NCI-H1092 (cell line): Measurements from ENCODE around the gene HIP1R.

Source experiments
- DNase-seq: peaks from one replicate; lab custom pipeline; 2025; lab: John Stamatoyannopoulos, UW

HIP1R gene

DNA sequence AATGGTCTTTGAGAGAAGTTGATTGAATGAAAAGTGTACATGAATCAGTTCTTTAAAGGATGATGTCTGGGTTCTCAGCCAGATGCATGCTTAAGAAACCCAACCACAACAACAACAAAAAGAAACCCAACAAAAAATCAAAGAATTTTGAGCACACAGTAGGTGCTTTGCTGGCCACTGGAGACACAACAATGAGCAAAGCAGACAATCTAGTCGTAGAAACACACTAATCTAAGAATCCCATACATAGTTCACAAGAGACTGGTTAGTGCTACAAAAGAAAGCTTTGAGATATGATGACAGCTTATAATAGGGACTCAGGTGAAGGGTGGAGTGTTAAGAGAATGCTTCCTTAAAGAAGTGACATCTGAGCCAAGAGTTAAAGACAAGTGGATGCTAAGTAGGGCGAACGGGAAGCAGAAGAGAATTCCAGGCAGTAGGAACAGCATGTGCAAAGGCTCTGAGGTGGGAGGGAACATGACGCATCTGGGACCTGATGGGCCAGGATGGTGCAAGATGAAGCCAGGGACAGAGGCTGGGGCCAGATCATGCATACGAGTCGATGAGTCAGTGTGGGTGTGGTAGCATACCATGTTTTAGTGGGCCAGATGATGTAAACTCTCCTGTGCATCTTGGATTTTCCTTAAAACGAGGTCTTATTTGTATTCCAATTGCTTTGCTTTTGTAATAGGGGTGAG is 4.6 kb upstream of the HIP1R start:
- no peak for DNase-seq

DNA sequence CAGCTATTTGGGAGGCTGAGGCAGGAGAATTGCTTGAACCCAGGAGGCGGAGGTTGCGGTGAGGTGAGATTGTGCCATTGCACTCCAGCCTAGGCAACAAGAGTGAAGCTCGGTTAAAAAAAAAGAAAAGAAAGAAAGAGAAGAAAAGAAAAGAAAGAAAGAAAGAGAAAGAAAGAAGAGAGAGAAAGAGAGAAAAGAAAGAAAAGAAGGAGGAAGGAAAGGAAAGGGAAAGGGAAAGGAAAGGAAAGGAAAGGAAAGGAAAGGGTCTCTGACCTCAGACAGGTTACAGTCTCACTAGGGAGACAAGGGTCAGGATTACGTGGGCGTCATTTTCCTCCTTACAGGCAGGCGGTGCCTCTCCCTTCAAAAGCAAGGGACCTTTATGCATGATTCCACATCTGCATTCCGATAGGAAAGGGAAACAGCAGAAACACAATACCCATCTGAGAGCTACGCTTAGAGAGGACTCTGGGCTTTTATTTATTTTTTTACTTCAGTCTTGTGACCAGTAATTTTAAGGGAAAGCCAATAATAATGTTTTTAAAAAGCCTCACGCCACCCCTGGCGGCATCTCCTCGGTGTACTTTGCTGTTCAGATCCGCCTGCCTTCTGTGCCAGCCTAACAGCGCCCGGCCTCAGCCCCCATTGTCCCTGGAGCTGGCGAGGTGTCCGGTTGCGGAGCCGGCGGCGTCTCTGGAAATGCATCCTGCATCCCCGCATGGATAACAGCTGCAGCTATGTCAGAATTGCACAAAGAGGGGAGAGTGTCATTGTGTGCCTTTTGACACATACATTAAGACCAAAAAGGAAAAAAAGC is 945 bp upstream of the HIP1R start:
- peak; percentile 28 for DNase-seq

DNA sequence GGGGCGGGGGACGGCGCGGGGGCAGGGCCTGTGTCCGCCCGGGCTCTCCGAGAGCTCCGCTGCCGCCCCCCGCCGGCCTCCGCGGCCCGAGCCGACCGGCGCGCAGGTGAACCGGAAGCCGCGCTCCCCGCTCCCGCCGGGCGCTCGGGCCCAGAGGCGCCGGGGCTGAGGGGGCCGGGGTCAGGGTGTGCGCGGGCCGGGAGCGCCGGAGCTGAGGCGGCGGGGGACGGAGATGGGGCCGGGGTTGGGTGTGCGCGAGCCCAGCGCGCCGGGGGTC is 431 bp downstream of the HIP1R start:
- no peak for DNase-seq

DNA sequence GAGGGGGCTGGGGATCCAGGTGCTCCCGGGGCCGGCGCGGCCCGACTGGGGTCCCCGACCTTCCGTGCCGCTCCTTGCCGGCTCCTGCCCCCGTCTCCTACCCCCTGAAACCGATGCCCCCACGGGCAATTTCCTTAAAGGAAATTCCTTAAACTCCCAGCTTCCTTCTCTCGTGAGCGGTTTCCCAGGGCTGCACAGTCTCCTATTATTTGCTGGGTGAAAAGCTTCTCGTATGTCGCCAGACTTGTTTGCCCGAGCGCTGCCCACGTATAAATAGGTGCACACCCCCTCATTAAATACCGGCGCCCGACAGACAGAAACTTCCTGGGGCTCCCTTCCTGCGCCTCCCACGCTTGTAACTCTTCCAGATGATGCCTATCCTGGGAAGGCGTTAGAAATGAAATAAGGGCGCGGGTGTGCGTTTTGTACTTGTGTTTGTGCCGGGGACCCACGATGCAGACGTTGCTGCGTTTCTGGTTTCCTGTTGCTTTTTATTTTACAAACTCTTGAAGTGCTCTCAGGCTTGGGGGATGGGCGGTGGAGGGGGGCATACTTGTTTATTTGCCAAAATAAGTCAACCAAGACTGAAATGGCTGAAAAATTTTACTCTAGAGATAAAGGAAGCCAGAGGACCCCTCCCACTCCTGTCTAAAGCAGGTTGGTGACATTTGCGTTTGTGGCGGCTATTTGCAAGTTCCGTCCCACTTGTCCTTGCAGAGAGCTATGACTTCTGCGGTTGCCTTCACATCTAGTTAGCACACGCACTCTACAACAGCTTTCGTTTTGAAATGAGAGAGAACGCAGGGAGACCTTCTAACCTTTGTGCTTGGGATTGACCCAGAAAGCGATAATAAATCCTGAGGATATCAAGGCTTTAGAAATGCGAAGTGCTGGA is 1.0 kb downstream of the HIP1R start:
- DNase-seq = no peak

DNA sequence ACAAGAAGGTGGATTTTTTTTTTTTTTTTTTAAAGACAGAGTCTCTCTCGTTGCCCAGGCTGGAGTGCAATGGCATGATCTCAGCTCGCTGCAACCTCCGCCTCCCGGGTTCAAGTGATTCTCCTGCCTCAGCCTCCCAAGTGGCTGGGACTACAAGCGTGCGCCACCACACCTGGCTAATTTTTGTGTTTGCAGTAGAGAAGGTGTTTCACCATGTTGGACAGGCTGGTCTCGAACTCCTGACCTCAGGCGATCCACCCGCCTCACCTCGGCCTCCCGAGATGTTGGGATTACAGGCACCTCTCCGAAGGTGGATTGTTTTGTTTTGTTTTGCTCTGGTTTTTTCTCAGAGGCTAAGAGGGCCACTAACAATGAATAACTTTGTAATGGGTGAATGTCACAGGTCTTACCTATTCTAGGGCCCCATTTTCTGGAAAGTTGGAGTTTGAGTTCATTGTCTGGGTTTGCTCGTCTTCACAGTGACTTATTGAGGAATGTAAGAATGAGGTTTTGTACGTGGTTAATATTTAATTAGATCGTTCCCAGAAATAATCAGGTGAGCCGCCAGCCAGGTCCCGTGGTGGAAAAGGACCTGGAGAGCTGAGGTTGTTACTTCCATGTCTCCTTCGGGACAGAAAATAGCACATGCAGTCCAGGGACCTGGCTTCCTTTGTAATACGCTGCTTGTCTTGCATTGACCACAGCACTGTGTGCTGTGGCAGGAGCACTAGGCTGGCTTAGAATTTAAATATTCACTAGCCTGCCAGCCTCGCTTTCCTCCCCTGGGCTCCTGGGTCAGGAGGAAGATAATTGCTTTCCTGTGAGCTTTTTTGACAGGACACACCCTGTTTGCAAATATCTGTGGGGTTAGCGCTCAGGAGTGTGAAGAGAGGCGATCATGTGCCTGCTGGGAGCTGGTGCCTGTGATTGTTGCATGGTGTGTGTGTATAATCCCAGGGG is 2.3 kb downstream of the HIP1R start:
- DNase-seq = no peak

DNA sequence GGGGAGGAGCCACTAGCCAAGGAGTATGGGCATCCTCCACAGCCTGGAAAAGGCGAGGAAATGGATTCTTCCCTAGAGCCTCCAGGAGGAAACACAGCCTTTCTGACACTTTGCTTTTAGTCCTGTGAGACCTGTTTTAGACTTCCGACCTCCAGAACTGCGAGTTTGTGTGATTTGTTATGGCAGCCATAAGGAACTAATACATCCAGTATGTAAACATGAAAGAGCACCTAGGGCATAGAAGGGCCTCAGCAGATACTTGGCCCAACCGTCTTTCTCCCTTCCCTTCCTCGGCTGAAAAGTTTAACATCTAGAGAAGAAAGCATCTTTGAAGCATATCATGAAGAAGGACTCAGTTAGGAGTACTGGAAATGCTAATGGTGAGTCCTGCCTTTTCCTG is 3.6 kb downstream of the HIP1R start:
- DNase-seq = no peak

DNA sequence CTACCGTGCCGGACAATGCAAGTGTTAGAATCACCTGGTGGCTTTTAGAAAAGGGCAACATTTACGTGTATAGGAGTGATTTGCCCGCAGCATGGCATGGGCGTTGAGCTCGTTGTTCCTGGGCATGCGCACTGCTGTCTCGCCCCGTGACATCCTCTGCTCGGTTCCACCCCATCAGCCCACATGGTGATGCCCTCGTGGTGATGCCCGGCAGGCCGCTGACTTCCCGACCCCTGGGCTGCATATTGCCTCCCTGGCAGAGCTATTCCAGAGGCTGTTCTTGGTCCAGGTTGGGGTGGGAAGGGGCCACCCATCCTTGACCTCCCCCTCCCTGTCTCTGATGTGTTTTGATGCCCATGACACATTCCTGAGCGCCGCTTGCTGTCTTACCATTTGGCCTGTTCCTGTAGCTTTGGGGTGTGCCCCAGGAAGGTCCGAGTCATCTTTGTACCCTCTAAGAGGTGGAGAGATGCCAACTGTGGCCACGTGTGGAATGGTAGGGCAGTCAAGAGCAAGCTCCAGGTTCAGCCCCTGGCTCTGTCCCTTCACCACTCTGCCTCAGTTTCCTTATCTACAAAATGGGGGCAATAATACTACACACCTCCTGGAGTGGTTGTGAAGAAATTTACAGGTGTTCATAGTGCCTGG is 4.8 kb downstream of the HIP1R start:
- no peak for DNase-seq

DNA sequence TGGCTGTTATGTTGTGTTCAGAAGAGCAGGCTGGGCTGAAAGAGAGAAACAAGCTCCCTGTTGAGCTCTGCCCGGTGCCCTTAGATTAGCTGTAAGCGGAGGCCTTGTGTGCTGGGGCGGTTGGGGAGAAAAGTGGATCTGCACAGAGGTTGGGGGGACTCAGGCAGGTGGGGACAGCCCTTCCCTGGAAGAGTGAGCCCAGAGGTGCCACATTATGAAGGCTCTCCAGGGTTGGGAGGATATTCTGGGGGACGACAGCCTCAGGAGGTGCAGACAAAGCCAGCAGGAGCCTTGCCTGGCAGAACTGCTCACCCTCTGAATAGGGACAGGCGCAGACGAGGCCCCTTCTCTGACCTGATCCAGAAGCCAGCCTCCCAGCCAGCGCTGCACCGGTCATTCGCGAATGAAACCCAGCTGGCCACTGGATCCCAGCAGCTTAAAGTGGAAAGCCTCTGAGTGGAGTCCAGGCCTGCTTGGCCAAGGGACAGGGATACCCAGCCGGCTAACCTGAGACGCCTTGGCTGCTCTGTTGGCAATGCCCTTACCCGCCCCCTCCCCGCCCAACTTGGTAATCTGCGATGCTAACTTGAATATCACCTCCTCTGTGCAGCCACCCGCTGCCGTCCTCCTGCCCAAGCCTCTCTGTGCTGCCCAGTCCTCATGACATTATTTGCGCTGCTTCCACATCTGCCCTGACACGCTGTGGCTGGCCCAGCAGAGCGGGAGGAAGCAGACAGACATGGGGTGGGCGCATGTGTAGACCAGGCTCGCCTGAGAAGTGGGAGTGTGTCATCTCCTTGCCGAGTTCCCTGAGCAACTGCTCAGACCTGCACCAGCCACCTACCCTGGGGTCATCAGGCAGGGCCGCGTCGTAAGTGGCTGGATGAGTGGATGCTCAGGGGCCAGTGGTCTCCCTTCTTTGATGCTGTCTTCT is 5.6 kb downstream of the HIP1R start:
- DNase-seq = no peak

DNA sequence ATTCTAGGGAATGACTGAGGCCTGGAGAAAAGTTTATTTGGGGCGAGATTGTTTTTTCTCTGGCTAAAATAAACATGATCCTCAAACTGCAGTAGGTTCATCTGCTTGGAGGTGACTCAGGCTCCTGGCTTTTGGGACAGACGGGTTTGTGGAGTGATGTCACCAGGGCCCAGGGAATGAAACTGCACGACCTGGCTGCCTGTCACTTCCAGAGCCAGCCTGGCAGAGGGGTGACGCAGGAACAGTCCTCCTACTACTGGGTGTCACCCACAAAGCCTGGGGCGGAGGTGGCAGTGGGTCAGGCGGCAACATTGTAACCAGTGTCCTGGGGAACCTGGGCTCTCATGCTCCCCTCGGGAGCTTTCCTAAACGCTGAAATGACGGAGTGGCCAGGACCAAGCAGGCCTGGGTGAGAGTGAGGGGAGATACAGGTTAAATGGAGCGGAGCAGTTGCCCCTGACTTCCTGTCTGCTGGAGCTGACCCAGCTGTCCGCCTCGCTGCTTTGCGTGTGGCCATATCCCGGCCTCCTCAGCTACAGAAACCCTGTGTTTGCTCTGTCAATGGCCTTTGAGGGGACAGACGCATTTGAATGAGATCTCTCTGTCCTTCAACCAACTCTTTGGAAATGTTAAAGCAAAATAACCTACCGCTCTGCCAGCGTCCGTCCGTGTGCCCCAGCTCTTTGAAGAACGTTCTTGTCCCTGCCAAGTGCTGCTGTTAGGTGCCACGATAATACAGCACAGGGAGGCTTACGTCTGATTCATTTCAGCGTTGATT is 6.5 kb downstream of the HIP1R start:
- DNase-seq = peak; percentile 25

DNA sequence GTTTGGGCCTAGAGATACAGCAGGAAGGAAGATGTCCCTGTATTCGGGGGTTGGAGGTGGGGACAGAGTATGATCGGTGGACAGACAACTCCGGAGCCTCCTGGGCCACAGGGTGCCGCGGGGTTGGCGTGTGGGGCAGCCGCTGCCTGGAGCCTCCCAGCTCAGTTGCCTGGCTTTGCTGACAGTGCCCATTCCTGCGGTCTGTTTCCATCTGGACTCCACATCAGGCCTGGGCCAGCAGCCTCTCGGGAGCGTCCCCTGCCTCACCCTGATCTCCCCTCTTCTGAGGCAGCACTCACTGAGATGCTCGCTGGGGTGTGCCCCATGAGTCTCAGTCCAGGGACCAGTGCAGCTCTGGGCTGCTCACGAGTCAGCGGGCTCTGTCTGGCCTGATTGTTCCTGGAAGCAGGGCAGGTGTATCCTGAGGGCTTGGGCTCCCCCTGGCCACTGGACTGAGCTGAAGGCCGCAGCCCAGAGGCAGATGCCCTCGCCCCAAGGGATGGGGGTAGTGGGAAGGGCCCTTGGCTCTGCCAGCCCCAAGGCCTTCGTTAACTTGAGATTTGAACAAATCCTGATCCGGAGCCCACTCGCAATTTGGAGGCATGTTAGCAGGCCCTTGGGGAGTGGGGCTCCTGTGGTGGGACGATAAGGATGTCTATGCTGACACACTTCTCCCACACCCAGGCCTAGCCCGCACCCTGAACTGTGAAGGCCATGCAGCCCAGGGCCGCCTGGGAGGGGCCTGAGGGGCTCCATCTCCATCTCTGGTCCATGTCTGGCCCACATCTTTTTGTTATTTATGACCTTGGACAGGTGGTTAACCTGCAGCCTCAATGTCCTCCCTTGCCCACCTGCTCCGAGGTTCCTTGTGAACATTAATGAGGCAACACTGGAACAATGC is 7.5 kb downstream of the HIP1R start:
- DNase-seq = no peak

DNA sequence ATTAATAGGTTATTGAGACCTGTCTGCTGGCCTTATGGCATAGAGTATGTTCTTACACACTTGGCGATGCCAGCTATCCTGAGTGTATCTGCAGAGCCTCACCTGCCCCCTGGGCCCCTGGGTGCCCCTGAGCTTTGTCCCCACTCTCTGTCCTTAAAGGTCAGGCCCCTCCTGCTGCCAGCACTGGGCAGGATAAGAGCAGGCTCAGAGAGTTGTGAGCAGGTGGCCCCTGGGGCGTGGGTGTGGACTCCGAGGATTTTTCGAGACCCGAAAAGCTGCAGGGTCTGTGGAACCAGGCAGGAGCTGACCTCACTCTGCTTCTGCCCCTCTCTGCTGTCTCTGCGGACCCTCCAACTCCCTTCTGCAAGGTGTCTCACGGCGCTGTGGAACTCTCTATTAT is 8.2 kb downstream of the HIP1R start:
- DNase-seq = no peak

DNA sequence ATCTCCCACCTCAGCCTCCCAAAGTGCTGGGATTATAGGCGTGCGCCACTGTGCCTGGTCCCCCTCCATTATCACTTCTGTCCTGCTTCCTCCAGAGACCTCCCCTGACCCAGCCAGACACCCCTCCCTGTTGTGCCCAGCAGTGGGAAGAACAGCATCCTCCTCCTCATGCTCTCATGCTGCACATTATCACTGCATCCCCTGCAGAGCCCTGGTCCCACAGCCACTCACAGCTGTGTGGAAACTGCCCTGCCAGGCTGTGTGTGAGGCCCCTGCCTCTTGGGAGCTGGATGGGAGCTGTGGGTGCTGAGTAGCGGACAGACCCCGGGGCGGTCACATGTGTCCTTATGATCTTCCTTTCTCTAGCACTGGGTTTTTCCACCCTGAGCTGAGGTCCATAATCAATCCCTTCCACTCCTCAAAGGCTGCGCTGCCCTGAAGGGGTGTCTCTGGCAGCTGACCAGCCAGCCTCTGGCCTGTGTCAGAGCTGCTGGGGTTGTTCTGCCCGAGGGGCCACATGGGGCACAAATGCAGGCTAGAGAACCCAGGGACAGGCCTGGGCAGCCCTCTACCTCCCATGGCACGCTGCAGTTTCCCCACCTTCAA is 9.2 kb downstream of the HIP1R start:
- DNase-seq = no peak

DNA sequence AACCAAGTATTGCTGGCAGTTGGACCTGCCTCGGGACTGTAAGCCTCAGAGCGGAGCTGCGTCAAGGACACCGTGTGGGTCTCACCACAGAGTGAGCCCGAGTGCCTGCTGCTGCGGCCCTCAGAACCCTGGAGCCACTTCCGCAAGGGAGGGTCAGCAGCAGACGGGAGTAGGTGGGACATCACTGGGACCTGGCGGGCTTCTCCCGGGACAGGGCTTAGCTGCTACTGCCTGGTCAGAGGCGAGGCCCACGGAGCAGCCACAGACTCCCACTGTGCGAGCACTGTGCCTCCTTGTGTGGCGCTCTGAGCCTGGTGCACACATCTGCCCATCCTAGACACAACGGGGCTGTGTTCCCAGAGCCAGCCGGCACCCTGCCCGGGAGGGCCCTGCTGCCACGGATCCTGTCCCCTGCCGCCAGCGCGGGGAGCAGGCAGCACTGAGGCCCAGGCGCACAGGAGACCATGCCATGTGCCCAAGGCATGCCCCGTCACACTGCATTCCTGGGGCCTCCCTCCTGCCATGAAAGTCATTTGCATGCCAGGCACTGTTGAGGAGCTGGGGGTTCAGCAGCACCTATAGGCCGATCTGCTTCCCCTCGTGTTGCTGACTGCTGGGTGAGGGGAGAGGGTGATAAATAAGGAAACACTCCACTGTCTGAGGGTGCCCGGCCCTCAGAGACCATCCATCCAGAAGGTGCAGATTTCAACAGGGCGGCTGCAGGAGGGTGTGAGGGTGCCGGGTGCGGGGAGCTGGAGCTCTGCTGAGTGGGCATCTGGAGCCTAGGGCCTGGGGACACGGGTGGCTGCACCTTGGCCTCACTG is 10.0 kb downstream of the HIP1R start:
- DNase-seq = no peak

DNA sequence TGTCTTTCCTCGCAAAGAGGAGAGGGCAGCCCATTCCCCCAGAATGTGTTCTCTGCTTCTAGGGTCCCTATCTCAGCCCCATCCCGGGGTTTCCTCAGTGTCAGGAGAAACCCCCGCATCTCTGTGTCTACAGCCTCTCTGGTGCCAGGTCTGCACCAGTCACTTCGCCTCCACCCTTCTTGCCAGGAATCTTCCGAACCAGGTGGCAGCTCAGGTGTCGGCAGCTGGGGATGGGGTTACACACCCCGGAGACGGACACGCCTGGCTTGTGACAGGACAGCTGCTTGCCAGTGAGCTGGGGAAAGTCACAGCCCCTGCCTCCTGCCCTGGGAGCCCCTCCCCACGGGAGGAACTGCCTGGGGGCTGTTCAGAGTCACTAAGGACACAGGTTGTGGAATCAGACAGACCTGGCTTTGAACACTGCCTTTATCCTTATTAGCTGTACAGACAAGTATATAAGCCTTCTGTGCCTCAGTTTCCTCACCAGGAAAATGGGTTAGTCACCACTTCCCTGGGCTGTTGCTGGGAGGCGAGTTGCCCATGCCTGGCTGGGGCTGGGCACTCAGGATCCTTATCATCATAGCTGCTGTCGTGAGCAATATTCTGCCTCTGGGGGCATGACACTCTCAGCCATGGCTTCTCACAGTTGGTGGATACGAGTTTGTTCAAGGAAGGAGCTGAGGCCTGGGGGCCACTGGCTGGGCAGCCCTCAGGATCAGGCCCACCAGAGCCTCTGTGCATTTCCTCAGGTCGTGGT is 10.8 kb downstream of the HIP1R start:
- no peak for DNase-seq

DNA sequence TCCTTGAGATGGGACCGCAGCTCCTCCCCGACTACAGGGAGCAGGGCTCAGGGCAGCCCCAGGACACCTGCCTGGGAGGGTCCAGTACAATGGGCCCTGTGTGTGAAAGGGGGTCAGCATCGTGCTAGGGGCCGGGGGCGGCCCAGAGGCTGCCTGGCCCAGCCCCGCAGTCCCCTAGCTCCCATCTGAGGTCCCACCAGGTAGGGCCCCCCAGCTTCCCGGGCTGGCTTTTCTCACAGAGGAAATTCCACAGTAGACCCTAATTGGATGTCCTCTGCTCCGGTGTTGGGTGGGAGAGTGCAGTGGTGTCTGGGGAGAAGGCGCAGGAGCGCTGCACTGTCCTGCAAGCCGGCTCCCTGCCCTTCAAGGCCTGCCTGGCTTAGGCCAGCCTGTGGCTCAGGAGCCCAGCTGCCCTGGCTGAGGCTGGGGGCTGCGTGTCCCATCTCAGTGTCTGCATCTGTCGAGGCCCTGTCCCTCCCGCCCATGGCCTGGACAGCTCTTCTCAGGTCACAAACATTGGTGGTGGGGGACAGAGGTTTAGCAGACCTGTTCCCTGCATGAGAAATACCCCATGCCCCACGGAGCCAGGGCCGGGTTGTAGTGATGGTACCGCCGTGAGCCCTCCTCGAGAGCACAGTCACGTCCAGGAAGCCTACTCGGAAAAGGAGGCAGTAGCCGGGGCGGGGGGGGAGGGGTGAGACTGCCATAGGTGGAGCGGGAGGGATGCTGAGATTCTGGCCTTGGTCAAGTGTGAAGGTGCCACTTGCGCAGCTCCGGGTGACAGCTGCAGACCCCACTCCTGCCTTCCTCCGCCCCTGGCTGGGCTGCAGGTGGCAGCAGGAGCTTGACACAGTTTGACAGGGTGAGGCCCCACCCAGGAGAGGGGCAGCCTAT is 11.6 kb downstream of the HIP1R start:
- DNase-seq = no peak
